SK-N-SH treated with all-trans-retinoic acid at 6 μM for 48 hours (cell line): ENCODE results near the gene PREB.

ENCODE experiments used
- ARNTL ChIP-seq: fragments of 450-650 bp; formaldehyde crosslinking; IDR thresholded peaks from 2 replicates; pipeline ENCODE4 v1.5.0; 2020; ENCODE audit warnings: low read depth, mild to moderate bottlenecking, moderate library complexity, borderline replicate concordance
- CREB5 ChIP-seq: fragments of 250-450 bp; sonication (Bioruptor Pico); IDR thresholded peaks from 2 replicates; pipeline ENCODE4 v1.5.1; 2020; ENCODE audit warnings: low read depth, mild to moderate bottlenecking, moderate library complexity
- CSDC2 ChIP-seq: fragments of 250-450 bp; sonication (Bioruptor Pico); IDR thresholded peaks from 2 replicates; pipeline ENCODE4 v1.5.0; 2020; ENCODE audit warnings: mild to moderate bottlenecking, moderate library complexity
- ESRRG ChIP-seq: fragments of 250-450 bp; sonication (Bioruptor Pico); IDR thresholded peaks from 2 replicates; pipeline ENCODE4 v1.6.1; 2021; ENCODE audit warnings: mild to moderate bottlenecking
- PATZ1 ChIP-seq: fragments of 250-450 bp; sonication (Bioruptor Pico); IDR thresholded peaks from 2 replicates; pipeline ENCODE4 v1.8.0; 2020; ENCODE audit warnings: mild to moderate bottlenecking, moderate library complexity, borderline replicate concordance
- POU6F1 ChIP-seq: fragments of 250-450 bp; sonication (Bioruptor Pico); IDR thresholded peaks from 2 replicates; pipeline ENCODE4 v1.8.0; 2021; ENCODE audit warnings: low read depth, mild to moderate bottlenecking, moderate library complexity, borderline replicate concordance
- RARB ChIP-seq: fragments of 250-450 bp; sonication (Bioruptor Pico); IDR thresholded peaks from 2 replicates; pipeline ENCODE4 v1.8.0; 2021; ENCODE audit warnings: mild to moderate bottlenecking, moderate library complexity
- TSHZ2 ChIP-seq: fragments of 250-450 bp; sonication (Bioruptor Pico); IDR thresholded peaks from 2 replicates; pipeline ENCODE4 v1.5.0; 2020; ENCODE audit warnings: mild to moderate bottlenecking, moderate library complexity
- ZFP3 ChIP-seq: fragments of 250-450 bp; sonication (Bioruptor Pico); IDR thresholded peaks from 2 replicates; pipeline ENCODE4 v1.5.0; 2020; ENCODE audit warnings: mild to moderate bottlenecking, moderate library complexity
- ZFP30 ChIP-seq: fragments of 450-650 bp; formaldehyde crosslinking; IDR thresholded peaks from 2 replicates; pipeline ENCODE4 v1.5.0; 2022; ENCODE audit warnings: mild to moderate bottlenecking, moderate library complexity
- ZNF565 ChIP-seq: fragments of 450-650 bp; formaldehyde crosslinking; conservative IDR thresholded peaks from 2 replicates; pipeline ENCODE4 v1.5.0; 2020; ENCODE audit warnings: low read depth, mild to moderate bottlenecking, moderate library complexity

- no peak for TF ChIP-seq CSDC2
- no peak for TF ChIP-seq PATZ1 (CRISPR knock-in tag)
- no peak for TF ChIP-seq ZFP30
- no peak for TF ChIP-seq RARB (CRISPR knock-in tag)
- no peak for TF ChIP-seq CREB5 (CRISPR knock-in tag)
- no peak for TF ChIP-seq ARNTL (CRISPR knock-in tag)
- no peak for TF ChIP-seq POU6F1
- no peak for TF ChIP-seq ZFP3 (CRISPR knock-in tag)
- no peak for TF ChIP-seq ZNF565 (CRISPR knock-in tag)
- no peak for TF ChIP-seq ESRRG (CRISPR knock-in tag)
- TF ChIP-seq TSHZ2, result no peak
These were observed 47.5 kb downstream of the PREB start, which contains the start of gene KHK for GRCh38 chr2:27086724-27087593.
